ENCODE results near the gene STK24. TPM values are rescaled to one million over a fixed set of nuclear protein-coding genes. Genes with fewer than 3 reads are reported as not detected.
A peak's percentile ranks its signal among the peaks of the same experiment; 100 is the strongest.

STK24 gene
- total RNA-seq, 2 donors from 2014 or later, result 115 to 125 TPM

GRCh38 chr13:98582947-98583346, 6.0 kb upstream of the STK24 start:
- no peak overlapping the region for H3K9ac ChIP-seq (ENCODE audit: extremely low read depth, low read length, poor library complexity, severe bottlenecking)
- peaks cover 3% of the 10 kb centered on the region for H3K4me1 ChIP-seq (ENCODE audit: control insufficient read depth, insufficient read depth, low read length)
- H3K27ac ChIP-seq (ENCODE audit: low read depth, low read length), result no peak overlapping the region
- no peaks in the 10 kb centered on the region for H3K9me3 Mint-ChIP-seq
- no peak for DNase-seq
- H3K4me3 Mint-ChIP-seq, result no peak overlapping the region
- H3K4me3 ChIP-seq (ENCODE audit: low read length), result no peak overlapping the region
- WGBS, 2 experiments (ENCODE audit: insufficient coverage in 1 of 2, insufficient read length in 1 of 2), result 93 to 100% methylated on average over 4 to 6 of the region's 6 CpGs
- H3K4me1 Mint-ChIP-seq, result peaks cover 17% of the 10 kb centered on the region
- no peaks in the 10 kb centered on the region for H3K27me3 ChIP-seq (ENCODE audit: control insufficient read depth, insufficient read depth, low read length, poor library complexity, severe bottlenecking)
- H3K36me3 Mint-ChIP-seq (ENCODE audit: low read depth), result no peaks in the 10 kb centered on the region
- H3K36me3 ChIP-seq (ENCODE audit: control insufficient read depth, insufficient read depth, low read length), result no peaks in the 10 kb centered on the region
- H3K27me3 Mint-ChIP-seq (ENCODE audit: insufficient read depth), result no peaks in the 10 kb centered on the region
- H3K9me3 ChIP-seq (ENCODE audit: control insufficient read depth, low read length), result no peaks in the 10 kb centered on the region
- no peak overlapping the region for H3K27ac Mint-ChIP-seq
- no peak for TF ChIP-seq CTCF (conservative IDR thresholded peaks at IDR 0.05)

- H3K4me3 ChIP-seq (ENCODE audit: low read length), result no peak overlapping the region
- no peak overlapping the region for H3K9ac ChIP-seq (ENCODE audit: extremely low read depth, low read length, poor library complexity, severe bottlenecking)
- no peak for TF ChIP-seq CTCF (conservative IDR thresholded peaks at IDR 0.05)
- peaks cover 21% of the 10 kb centered on the region for H3K4me1 Mint-ChIP-seq
- H3K36me3 Mint-ChIP-seq (ENCODE audit: low read depth), result no peaks in the 10 kb centered on the region
- no peak overlapping the region for H3K27ac Mint-ChIP-seq
- no peak overlapping the region for H3K4me3 Mint-ChIP-seq
- no peaks in the 10 kb centered on the region for H3K27me3 Mint-ChIP-seq (ENCODE audit: insufficient read depth)
- WGBS, 2 experiments (ENCODE audit: insufficient coverage in 1 of 2, insufficient read length in 1 of 2), result 71 to 77% methylated on average over 2 of the region's 2 CpGs
- no peaks in the 10 kb centered on the region for H3K27me3 ChIP-seq (ENCODE audit: control insufficient read depth, insufficient read depth, low read length, poor library complexity, severe bottlenecking)
- no peaks in the 10 kb centered on the region for H3K36me3 ChIP-seq (ENCODE audit: control insufficient read depth, insufficient read depth, low read length)
- H3K27ac ChIP-seq (ENCODE audit: low read depth, low read length), result peak overlapping the region; percentile 35
- peaks cover 3% of the 10 kb centered on the region for H3K4me1 ChIP-seq (ENCODE audit: control insufficient read depth, insufficient read depth, low read length)
- no peaks in the 10 kb centered on the region for H3K9me3 ChIP-seq (ENCODE audit: control insufficient read depth, low read length)
- no peak for DNase-seq
- no peaks in the 10 kb centered on the region for H3K9me3 Mint-ChIP-seq
These were observed 5.2 kb upstream of the STK24 start for GRCh38 chr13:98581971-98582702.

DNA sequence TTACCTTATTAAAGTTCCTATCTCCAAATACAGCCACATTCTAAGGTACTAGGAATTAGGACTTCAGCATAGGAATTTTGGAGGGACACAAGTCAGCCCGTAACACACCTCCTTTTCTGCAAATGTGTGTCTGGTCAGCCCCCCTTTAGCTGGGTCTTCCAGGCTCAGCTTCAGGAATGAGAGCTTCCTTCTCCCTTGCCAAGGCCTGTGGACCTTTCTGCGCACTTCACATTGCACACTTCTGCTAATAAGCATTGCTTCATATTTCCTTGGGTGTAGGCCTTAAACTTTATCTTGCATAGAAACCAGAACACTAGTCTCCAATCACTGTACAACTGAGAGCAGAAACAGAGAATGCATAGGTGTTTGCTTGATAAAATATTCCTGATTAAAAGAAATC, 4.5 kb upstream of the STK24 start:
- H3K27ac Mint-ChIP-seq, result no peak overlapping the region
- H3K27me3 Mint-ChIP-seq (ENCODE audit: insufficient read depth), result no peaks in the 10 kb centered on the region
- no peaks in the 10 kb centered on the region for H3K27me3 ChIP-seq (ENCODE audit: control insufficient read depth, insufficient read depth, low read length, poor library complexity, severe bottlenecking)
- no peaks in the 10 kb centered on the region for H3K9me3 ChIP-seq (ENCODE audit: control insufficient read depth, low read length)
- no peak overlapping the region for H3K4me3 ChIP-seq (ENCODE audit: low read length)
- no peak for TF ChIP-seq CTCF (conservative IDR thresholded peaks at IDR 0.05)
- no peak for DNase-seq
- no peak overlapping the region for H3K4me3 Mint-ChIP-seq
- H3K9ac ChIP-seq (ENCODE audit: extremely low read depth, low read length, poor library complexity, severe bottlenecking), result no peak overlapping the region
- H3K9me3 Mint-ChIP-seq, result no peaks in the 10 kb centered on the region
- WGBS, 2 experiments (ENCODE audit: insufficient coverage in 1 of 2, insufficient read length in 1 of 2), result 80 to 85% methylated on average over 2 of the region's 2 CpGs
- H3K36me3 ChIP-seq (ENCODE audit: control insufficient read depth, insufficient read depth, low read length), result no peaks in the 10 kb centered on the region
- peaks cover 19% of the 10 kb centered on the region for H3K4me1 Mint-ChIP-seq
- H3K27ac ChIP-seq (ENCODE audit: low read depth, low read length), result peak overlapping the region; percentile 35
- H3K4me1 ChIP-seq (ENCODE audit: control insufficient read depth, insufficient read depth, low read length), result peaks cover 3% of the 10 kb centered on the region
- no peaks in the 10 kb centered on the region for H3K36me3 Mint-ChIP-seq (ENCODE audit: low read depth)

Data from endodermal cell (in vitro differentiated cells).